ENCODE measurements around the gene PIRT. TPM values are rescaled to one million over a fixed set of nuclear protein-coding genes. Genes with fewer than 3 reads are reported as not detected.

The PIRT gene
- total and polyA plus RNA-seq, 2 donors (not counting 1 experiment from before 2014, with no cell fraction given): not detected

DNA sequence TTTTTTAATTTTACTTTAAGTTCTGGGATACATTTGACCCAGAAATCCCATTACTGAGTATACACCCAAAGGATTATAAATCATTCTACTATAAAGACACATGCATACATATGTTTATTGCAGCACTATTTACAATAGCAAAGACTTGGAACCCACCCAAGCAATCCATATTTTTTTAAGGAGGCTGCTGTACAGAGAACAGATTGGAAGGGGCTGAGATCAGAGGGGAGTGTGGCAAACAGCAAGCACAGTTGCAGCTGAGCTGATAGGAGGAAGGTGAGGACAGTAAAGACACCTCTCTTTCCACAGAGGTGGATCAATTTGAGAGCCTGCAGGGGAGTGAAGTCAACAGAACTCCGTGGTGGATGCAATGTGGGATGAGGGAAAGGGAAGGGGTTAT is 23.8 kb downstream of the PIRT start:
- Histone ChIP-seq H3K36me3 (ENCODE audit: control insufficient read depth, insufficient read depth, low read length) (no peaks in the 10 kb centered on the region), H2AFZ (ENCODE audit: low read length) (no peak overlapping the region), H3K27ac (ENCODE audit: insufficient read depth, low read length) (no peak overlapping the region), H3K4me2 (ENCODE audit: extremely low read depth, insufficient read depth, low read length) (no peak overlapping the region), H3K9me3 (ENCODE audit: control insufficient read depth, insufficient read depth, low read depth, low read length) (no peaks in the 10 kb centered on the region), H3K4me3 (replicated peaks in 1 of 4; ENCODE audit: control extremely low read depth in 1 of 4, insufficient read depth in 1 of 4, low read depth in 3 of 4, low read length in 4 of 4) (no peak overlapping the region), H3K4me1 (ENCODE audit: control insufficient read depth, extremely low read depth, insufficient read depth, low read length) (no peaks in the 10 kb centered on the region), H3K27me3 (ENCODE audit: control insufficient read depth, insufficient read depth, low read length) (no peaks in the 10 kb centered on the region), H4K20me1 (ENCODE audit: control insufficient read depth, extremely low read depth, insufficient read depth, low read length) (no peaks in the 10 kb centered on the region), H3K9ac (ENCODE audit: insufficient read depth, low read length) (no peak overlapping the region), H3K79me2 (ENCODE audit: control insufficient read depth, insufficient read depth, low read length) (no peaks in the 10 kb centered on the region)
- no peak for DNase-seq (ENCODE audit: low read depth in 2 of 2)
- TF ChIP-seq, protein P1, sequence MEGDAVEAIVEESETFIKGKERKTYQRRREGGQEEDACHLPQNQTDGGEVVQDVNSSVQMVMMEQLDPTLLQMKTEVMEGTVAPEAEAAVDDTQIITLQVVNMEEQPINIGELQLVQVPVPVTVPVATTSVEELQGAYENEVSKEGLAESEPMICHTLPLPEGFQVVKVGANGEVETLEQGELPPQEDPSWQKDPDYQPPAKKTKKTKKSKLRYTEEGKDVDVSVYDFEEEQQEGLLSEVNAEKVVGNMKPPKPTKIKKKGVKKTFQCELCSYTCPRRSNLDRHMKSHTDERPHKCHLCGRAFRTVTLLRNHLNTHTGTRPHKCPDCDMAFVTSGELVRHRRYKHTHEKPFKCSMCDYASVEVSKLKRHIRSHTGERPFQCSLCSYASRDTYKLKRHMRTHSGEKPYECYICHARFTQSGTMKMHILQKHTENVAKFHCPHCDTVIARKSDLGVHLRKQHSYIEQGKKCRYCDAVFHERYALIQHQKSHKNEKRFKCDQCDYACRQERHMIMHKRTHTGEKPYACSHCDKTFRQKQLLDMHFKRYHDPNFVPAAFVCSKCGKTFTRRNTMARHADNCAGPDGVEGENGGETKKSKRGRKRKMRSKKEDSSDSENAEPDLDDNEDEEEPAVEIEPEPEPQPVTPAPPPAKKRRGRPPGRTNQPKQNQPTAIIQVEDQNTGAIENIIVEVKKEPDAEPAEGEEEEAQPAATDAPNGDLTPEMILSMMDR (conservative IDR thresholded peaks at IDR 0.05 in 1 of 2, IDR thresholded peaks at IDR 0.05 in 1 of 2; ENCODE audit: low read depth in 1 of 2, low read length in 2 of 2): no peak
- no peak for TF ChIP-seq EZH2 (IDR thresholded peaks at IDR 0.05; ENCODE audit: low read length, missing control alignments)

DNA sequence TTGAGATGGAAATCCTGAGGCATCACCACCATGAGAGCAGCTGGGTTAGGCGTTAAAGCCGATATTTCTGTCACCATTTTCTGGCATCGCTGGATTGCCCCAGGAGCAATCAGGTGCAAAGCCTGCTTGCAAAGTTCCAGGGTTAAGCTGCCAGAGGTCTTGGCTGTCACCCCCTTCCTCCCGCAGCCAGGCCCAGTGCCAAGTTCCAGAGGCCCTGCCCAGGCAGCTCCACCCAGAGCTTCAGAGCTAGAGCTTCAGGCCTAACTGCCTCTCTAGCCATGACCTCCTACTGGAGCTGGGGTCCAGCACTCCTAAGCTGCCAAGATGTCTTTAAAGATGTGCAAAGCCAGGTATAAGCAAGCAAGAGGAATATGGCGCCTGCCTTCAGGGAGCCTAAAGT is 25.2 kb downstream of the PIRT start:
- no peak overlapping the region for H3K9ac ChIP-seq (ENCODE audit: insufficient read depth, low read length)
- no peak overlapping the region for H3K4me2 ChIP-seq (ENCODE audit: extremely low read depth, insufficient read depth, low read length)
- H3K4me3 ChIP-seq (replicated peaks in 1 of 4; ENCODE audit: control extremely low read depth in 1 of 4, insufficient read depth in 1 of 4, low read depth in 3 of 4, low read length in 4 of 4): no peak overlapping the region
- TF ChIP-seq, protein P1 (conservative IDR thresholded peaks at IDR 0.05 in 1 of 2, IDR thresholded peaks at IDR 0.05 in 1 of 2; ENCODE audit: low read depth in 1 of 2, low read length in 2 of 2): no peak
- TF ChIP-seq EZH2 (IDR thresholded peaks at IDR 0.05; ENCODE audit: low read length, missing control alignments): no peak
- no peaks in the 10 kb centered on the region for H3K4me1 ChIP-seq (ENCODE audit: control insufficient read depth, extremely low read depth, insufficient read depth, low read length)
- no peaks in the 10 kb centered on the region for H3K79me2 ChIP-seq (ENCODE audit: control insufficient read depth, insufficient read depth, low read length)
- H4K20me1 ChIP-seq (ENCODE audit: control insufficient read depth, extremely low read depth, insufficient read depth, low read length): no peaks in the 10 kb centered on the region
- no peaks in the 10 kb centered on the region for H3K9me3 ChIP-seq (ENCODE audit: control insufficient read depth, insufficient read depth, low read depth, low read length)
- H2AFZ ChIP-seq (ENCODE audit: low read length): no peak overlapping the region
- DNase-seq (ENCODE audit: low read depth in 2 of 2): no peak
- no peak overlapping the region for H3K27ac ChIP-seq (ENCODE audit: insufficient read depth, low read length)
- H3K36me3 ChIP-seq (ENCODE audit: control insufficient read depth, insufficient read depth, low read length): no peaks in the 10 kb centered on the region
- H3K27me3 ChIP-seq (ENCODE audit: control insufficient read depth, insufficient read depth, low read length): no peaks in the 10 kb centered on the region

DNA sequence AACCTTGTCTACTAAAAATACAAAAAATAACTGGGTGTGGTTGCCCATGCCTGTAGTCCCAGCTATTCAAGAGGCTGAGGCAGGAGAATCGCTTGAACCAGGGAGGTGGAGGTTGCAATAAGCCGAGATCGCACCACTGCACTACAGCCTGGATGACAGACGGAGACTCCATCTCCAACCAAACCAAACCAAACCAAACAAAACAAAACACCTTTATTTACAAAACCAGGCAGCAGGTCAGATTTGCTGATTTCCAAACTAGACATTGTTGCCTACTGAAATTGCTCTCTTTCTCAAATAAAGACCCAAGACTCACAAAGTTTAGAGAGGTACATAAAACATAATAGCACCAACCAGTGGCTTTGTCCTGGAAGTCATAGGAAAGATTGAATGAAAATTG is 28.3 kb downstream of the PIRT start:
- no peaks in the 10 kb centered on the region for H4K20me1 ChIP-seq (ENCODE audit: control insufficient read depth, extremely low read depth, insufficient read depth, low read length)
- H3K4me1 ChIP-seq (ENCODE audit: control insufficient read depth, extremely low read depth, insufficient read depth, low read length): no peaks in the 10 kb centered on the region
- no peak overlapping the region for H3K4me3 ChIP-seq (replicated peaks in 1 of 4; ENCODE audit: control extremely low read depth in 1 of 4, insufficient read depth in 1 of 4, low read depth in 3 of 4, low read length in 4 of 4)
- TF ChIP-seq, protein P1 (conservative IDR thresholded peaks at IDR 0.05 in 1 of 2, IDR thresholded peaks at IDR 0.05 in 1 of 2; ENCODE audit: low read depth in 1 of 2, low read length in 2 of 2): no peak
- TF ChIP-seq EZH2 (IDR thresholded peaks at IDR 0.05; ENCODE audit: low read length, missing control alignments): no peak
- H3K79me2 ChIP-seq (ENCODE audit: control insufficient read depth, insufficient read depth, low read length): no peaks in the 10 kb centered on the region
- no peak overlapping the region for H3K9ac ChIP-seq (ENCODE audit: insufficient read depth, low read length)
- H3K36me3 ChIP-seq (ENCODE audit: control insufficient read depth, insufficient read depth, low read length): no peaks in the 10 kb centered on the region
- no peaks in the 10 kb centered on the region for H3K9me3 ChIP-seq (ENCODE audit: control insufficient read depth, insufficient read depth, low read depth, low read length)
- no peak for DNase-seq (ENCODE audit: low read depth in 2 of 2)
- H2AFZ ChIP-seq (ENCODE audit: low read length): no peak overlapping the region
- no peak overlapping the region for H3K4me2 ChIP-seq (ENCODE audit: extremely low read depth, insufficient read depth, low read length)
- no peaks in the 10 kb centered on the region for H3K27me3 ChIP-seq (ENCODE audit: control insufficient read depth, insufficient read depth, low read length)
- no peak overlapping the region for H3K27ac ChIP-seq (ENCODE audit: insufficient read depth, low read length)

Data from fibroblast of lung (primary cell).